ENCODE results near the gene CREM.

The CREM gene

GRCh38 chr10:35172146-35172545 lies 45.5 kb downstream of the CREM start:
- Histone ChIP-seq H3K9ac (ENCODE audit: low read depth, low read length) (no peak overlapping the region), H3K4me1 (ENCODE audit: insufficient read depth, low read length) (no peaks in the 10 kb centered on the region), H3K27ac (ENCODE audit: low read depth, low read length) (no peak overlapping the region), H3K4me3 (ENCODE audit: low read length) (no peak overlapping the region), H3K9me3 (ENCODE audit: insufficient read depth, low read depth, low read length) (no peaks in the 10 kb centered on the region), H3K36me3 (ENCODE audit: insufficient read depth, low read length) (no peaks in the 10 kb centered on the region), H3K27me3 (ENCODE audit: insufficient read depth, low read length) (no peaks in the 10 kb centered on the region)
- 89% methylated on average over 1 of the region's 1 CpG for WGBS

- no peaks in the 10 kb centered on the region for H3K27me3 ChIP-seq (ENCODE audit: insufficient read depth, low read length)
- no peak overlapping the region for H3K9ac ChIP-seq (ENCODE audit: low read depth, low read length)
- H3K4me1 ChIP-seq (ENCODE audit: insufficient read depth, low read length), result no peaks in the 10 kb centered on the region
- no peaks in the 10 kb centered on the region for H3K9me3 ChIP-seq (ENCODE audit: insufficient read depth, low read depth, low read length)
- H3K4me3 ChIP-seq (ENCODE audit: low read length), result no peak overlapping the region
- no peaks in the 10 kb centered on the region for H3K36me3 ChIP-seq (ENCODE audit: insufficient read depth, low read length)
- 88% methylated on average over 5 of the region's 5 CpGs for WGBS
- no peak overlapping the region for H3K27ac ChIP-seq (ENCODE audit: low read depth, low read length)
These were observed 45.9 kb downstream of the CREM start for GRCh38 chr10:35172574-35172973.

- H3K27me3 ChIP-seq (ENCODE audit: insufficient read depth, low read length), result no peaks in the 10 kb centered on the region
- H3K9me3 ChIP-seq (ENCODE audit: insufficient read depth, low read depth, low read length), result no peaks in the 10 kb centered on the region
- no peak overlapping the region for H3K9ac ChIP-seq (ENCODE audit: low read depth, low read length)
- no peaks in the 10 kb centered on the region for H3K4me1 ChIP-seq (ENCODE audit: insufficient read depth, low read length)
- 93% methylated on average over 9 of the region's 9 CpGs for WGBS
- no peak overlapping the region for H3K27ac ChIP-seq (ENCODE audit: low read depth, low read length)
- no peak overlapping the region for H3K4me3 ChIP-seq (ENCODE audit: low read length)
- H3K36me3 ChIP-seq (ENCODE audit: insufficient read depth, low read length), result no peaks in the 10 kb centered on the region
These were observed 51.7 kb downstream of the CREM start for GRCh38 chr10:35178331-35178730.

GRCh38 chr10:35182631-35183510 lies 56.2 kb downstream of the CREM start:
- Histone ChIP-seq H3K27me3 (ENCODE audit: insufficient read depth, low read length) (no peaks in the 10 kb centered on the region), H3K4me1 (ENCODE audit: insufficient read depth, low read length) (no peaks in the 10 kb centered on the region), H3K4me3 (ENCODE audit: low read length) (no peak overlapping the region), H3K9ac (ENCODE audit: low read depth, low read length) (no peak overlapping the region), H3K27ac (ENCODE audit: low read depth, low read length) (no peak overlapping the region), H3K36me3 (ENCODE audit: insufficient read depth, low read length) (no peaks in the 10 kb centered on the region), H3K9me3 (ENCODE audit: insufficient read depth, low read depth, low read length) (no peaks in the 10 kb centered on the region)
- 91% methylated on average over 7 of the region's 8 CpGs for whole genome bisulfite sequencing

GRCh38 chr10:35184527-35185171 lies 58.0 kb downstream of the CREM start:
- Histone ChIP-seq H3K4me3 (ENCODE audit: low read length) (no peak overlapping the region), H3K9me3 (ENCODE audit: insufficient read depth, low read depth, low read length) (no peaks in the 10 kb centered on the region), H3K4me1 (ENCODE audit: insufficient read depth, low read length) (no peaks in the 10 kb centered on the region), H3K36me3 (ENCODE audit: insufficient read depth, low read length) (no peaks in the 10 kb centered on the region), H3K9ac (ENCODE audit: low read depth, low read length) (no peak overlapping the region), H3K27me3 (ENCODE audit: insufficient read depth, low read length) (no peaks in the 10 kb centered on the region), H3K27ac (ENCODE audit: low read depth, low read length) (no peak overlapping the region)
- WGBS, result 98% methylated on average over 3 of the region's 4 CpGs

- H3K9me3 ChIP-seq (ENCODE audit: insufficient read depth, low read depth, low read length), result no peaks in the 10 kb centered on the region
- no peak overlapping the region for H3K27ac ChIP-seq (ENCODE audit: low read depth, low read length)
- no peaks in the 10 kb centered on the region for H3K4me1 ChIP-seq (ENCODE audit: insufficient read depth, low read length)
- H3K27me3 ChIP-seq (ENCODE audit: insufficient read depth, low read length), result no peaks in the 10 kb centered on the region
- H3K9ac ChIP-seq (ENCODE audit: low read depth, low read length), result no peak overlapping the region
- no peaks in the 10 kb centered on the region; the same call in 1 of the 2 replicates for H3K36me3 ChIP-seq (ENCODE audit: insufficient read depth, low read length)
- WGBS, result 85% methylated on average over 8 of the region's 8 CpGs
- H3K4me3 ChIP-seq (ENCODE audit: low read length), result no peak overlapping the region
These were observed 58.8 kb downstream of the CREM start for GRCh38 chr10:35185260-35186034.

GRCh38 chr10:35188954-35189353 lies 62.3 kb downstream of the CREM start:
- H3K27ac ChIP-seq (ENCODE audit: low read depth, low read length), result no peak overlapping the region
- no peaks in the 10 kb centered on the region for H3K9me3 ChIP-seq (ENCODE audit: insufficient read depth, low read depth, low read length)
- no peaks in the 10 kb centered on the region for H3K4me1 ChIP-seq (ENCODE audit: insufficient read depth, low read length)
- no peak overlapping the region for H3K4me3 ChIP-seq (ENCODE audit: low read length)
- no peaks in the 10 kb centered on the region; the same call in 1 of the 2 replicates for H3K36me3 ChIP-seq (ENCODE audit: insufficient read depth, low read length)
- 93% methylated on average over 3 of the region's 3 CpGs for WGBS
- H3K27me3 ChIP-seq (ENCODE audit: insufficient read depth, low read length), result no peaks in the 10 kb centered on the region
- H3K9ac ChIP-seq (ENCODE audit: low read depth, low read length), result no peak overlapping the region

- H3K9me3 ChIP-seq (ENCODE audit: insufficient read depth, low read depth, low read length), result no peaks in the 10 kb centered on the region
- no peaks in the 10 kb centered on the region; the same call in 1 of the 2 replicates for H3K36me3 ChIP-seq (ENCODE audit: insufficient read depth, low read length)
- H3K4me3 ChIP-seq (ENCODE audit: low read length), result no peak overlapping the region
- H3K4me1 ChIP-seq (ENCODE audit: insufficient read depth, low read length), result peaks cover 19% of the 10 kb centered on the region
- H3K27me3 ChIP-seq (ENCODE audit: insufficient read depth, low read length), result no peaks in the 10 kb centered on the region
- H3K9ac ChIP-seq (ENCODE audit: low read depth, low read length), result no peak overlapping the region
- whole genome bisulfite sequencing, result 78% methylated on average over 2 of the region's 2 CpGs
- H3K27ac ChIP-seq (ENCODE audit: low read depth, low read length), result no peak overlapping the region
These were observed 64.9 kb downstream of the CREM start for GRCh38 chr10:35191523-35191922.

GRCh38 chr10:35192645-35193249 lies 66.1 kb downstream of the CREM start:
- 69% methylated on average over 3 of the region's 3 CpGs for WGBS
- no peaks in the 10 kb centered on the region for H3K9me3 ChIP-seq (ENCODE audit: insufficient read depth, low read depth, low read length)
- H3K36me3 ChIP-seq (ENCODE audit: insufficient read depth, low read length), result no peaks in the 10 kb centered on the region; the same call in 1 of the 2 replicates
- H3K27ac ChIP-seq (ENCODE audit: low read depth, low read length), result no peak overlapping the region
- peaks cover 20% of the 10 kb centered on the region for H3K4me1 ChIP-seq (ENCODE audit: insufficient read depth, low read length)
- H3K9ac ChIP-seq (ENCODE audit: low read depth, low read length), result no peak overlapping the region
- H3K4me3 ChIP-seq (ENCODE audit: low read length), result no peak overlapping the region
- no peaks in the 10 kb centered on the region for H3K27me3 ChIP-seq (ENCODE audit: insufficient read depth, low read length)

- Histone ChIP-seq H3K36me3 (ENCODE audit: insufficient read depth, low read length) (no peaks in the 10 kb centered on the region; the same call in 1 of the 2 replicates), H3K9me3 (ENCODE audit: insufficient read depth, low read depth, low read length) (no peaks in the 10 kb centered on the region), H3K27me3 (ENCODE audit: insufficient read depth, low read length) (no peaks in the 10 kb centered on the region), H3K27ac (ENCODE audit: low read depth, low read length) (no peak overlapping the region), H3K4me1 (ENCODE audit: insufficient read depth, low read length) (peaks cover 20% of the 10 kb centered on the region), H3K9ac (ENCODE audit: low read depth, low read length) (no peak overlapping the region), H3K4me3 (ENCODE audit: low read length) (no peak overlapping the region)
These were observed 67.8 kb downstream of the CREM start for GRCh38 chr10:35194471-35194870.
